ENCODE results near the gene NRXN3.

DNA sequence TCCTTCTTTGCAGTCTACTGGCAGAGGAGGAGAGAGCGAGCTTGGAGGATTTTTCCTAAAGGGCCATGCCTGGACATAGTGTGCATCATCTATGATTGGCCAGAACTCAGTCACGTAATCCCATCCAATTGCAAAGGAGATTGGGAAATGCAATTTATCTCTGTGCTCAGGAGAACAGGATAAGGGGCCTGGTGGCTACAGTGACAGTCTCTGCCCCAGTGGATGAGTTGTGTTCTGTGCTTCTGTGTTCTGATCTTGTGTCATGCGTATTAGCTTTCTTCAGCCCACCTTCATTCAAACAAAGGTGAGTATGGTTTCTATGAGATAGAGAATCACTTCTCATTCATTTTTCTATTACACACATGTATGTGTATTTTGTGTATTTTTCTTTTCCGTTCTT is 144.3 kb downstream of the NRXN3 start:
- TF ChIP-seq, protein P1, sequence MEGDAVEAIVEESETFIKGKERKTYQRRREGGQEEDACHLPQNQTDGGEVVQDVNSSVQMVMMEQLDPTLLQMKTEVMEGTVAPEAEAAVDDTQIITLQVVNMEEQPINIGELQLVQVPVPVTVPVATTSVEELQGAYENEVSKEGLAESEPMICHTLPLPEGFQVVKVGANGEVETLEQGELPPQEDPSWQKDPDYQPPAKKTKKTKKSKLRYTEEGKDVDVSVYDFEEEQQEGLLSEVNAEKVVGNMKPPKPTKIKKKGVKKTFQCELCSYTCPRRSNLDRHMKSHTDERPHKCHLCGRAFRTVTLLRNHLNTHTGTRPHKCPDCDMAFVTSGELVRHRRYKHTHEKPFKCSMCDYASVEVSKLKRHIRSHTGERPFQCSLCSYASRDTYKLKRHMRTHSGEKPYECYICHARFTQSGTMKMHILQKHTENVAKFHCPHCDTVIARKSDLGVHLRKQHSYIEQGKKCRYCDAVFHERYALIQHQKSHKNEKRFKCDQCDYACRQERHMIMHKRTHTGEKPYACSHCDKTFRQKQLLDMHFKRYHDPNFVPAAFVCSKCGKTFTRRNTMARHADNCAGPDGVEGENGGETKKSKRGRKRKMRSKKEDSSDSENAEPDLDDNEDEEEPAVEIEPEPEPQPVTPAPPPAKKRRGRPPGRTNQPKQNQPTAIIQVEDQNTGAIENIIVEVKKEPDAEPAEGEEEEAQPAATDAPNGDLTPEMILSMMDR (IDR thresholded peaks at IDR 0.05; ENCODE audit: insufficient read depth, low read depth, low read length) = no peak
- no peak for TF ChIP-seq EZH2 (IDR thresholded peaks at IDR 0.05; ENCODE audit: insufficient read depth, low read length)

Measured in astrocyte (in vitro differentiated cells and primary cell).